Ammon's horn (tissue), 1 donor: ENCODE measurements around the gene ADCY3.

Source experiments
- DNase-seq: peaks from one replicate; pipeline ENCODE4 v3.0.0-alpha.2; 2016; ENCODE audit warnings: low spot score

The ADCY3 gene

DNA sequence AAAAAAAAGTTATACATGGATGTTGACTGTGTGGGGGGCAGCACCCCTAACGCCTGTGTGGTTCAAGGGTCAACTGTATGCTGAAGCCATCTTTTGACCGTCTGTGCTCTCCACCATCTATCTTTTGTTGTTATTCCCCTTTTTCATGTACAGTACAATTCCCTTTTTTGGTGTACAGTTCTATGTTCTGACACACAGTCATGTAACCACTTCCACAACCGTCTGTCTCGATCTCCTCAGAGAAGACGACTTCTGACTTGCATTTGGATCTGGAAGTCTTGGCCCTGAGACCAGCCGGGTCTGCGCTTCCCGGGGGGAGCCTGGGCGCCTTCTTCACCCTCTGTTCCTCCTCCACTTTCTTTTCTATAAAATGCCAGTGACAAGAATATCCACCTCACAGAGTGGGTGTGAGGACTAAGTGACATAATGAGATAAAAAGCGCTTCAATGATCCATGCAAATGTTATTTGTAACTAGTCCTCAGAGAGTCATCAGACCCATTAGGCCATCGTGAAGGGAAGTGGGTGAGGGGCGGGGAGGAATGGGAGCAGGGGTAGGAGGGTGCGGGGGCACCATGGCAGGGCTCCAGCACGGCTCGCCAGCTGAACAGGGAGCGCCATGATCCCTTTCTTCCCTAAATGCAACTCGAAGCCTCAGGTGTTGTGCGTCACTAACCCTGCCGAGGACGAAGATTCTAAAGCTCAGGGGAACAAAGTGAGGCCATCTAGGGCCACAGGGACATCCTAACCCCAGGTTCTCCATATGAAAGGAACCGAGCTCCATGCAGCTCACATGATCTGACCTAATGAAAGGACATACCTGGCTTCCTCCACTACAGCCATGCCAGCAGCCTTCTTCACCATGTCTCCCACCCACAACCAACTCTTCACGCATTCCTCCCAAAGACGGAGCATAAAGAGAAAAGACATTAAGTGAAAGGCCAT lies 16.6 kb downstream of the ADCY3 start:
- no peak for DNase-seq

DNA sequence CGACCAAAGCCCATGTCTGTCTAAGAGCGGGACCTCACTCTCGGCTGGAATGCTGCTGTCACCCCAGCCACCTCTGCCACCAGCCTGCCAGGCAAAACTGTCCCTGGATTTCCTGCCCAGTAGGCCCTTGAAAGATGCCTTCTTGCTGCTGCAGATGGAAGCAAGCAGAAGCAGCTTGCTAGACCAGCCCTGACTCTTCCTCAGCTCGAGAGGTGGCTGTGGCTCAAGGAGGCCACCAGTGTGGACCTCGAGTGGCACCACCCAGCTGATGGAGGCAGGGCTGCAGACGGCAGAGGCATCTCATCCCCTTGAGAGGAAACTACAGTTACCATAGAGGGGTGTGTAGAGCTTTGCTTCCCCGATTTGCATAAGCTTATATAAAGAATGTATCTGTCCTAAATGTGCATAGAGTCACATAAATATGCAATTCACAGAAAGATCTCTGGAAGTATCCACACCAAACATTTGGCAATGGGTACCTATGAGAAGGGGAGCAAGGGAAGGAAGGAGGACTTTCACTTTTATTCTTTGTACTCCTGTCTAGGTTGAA lies 20.6 kb downstream of the ADCY3 start:
- no peak for DNase-seq

DNA sequence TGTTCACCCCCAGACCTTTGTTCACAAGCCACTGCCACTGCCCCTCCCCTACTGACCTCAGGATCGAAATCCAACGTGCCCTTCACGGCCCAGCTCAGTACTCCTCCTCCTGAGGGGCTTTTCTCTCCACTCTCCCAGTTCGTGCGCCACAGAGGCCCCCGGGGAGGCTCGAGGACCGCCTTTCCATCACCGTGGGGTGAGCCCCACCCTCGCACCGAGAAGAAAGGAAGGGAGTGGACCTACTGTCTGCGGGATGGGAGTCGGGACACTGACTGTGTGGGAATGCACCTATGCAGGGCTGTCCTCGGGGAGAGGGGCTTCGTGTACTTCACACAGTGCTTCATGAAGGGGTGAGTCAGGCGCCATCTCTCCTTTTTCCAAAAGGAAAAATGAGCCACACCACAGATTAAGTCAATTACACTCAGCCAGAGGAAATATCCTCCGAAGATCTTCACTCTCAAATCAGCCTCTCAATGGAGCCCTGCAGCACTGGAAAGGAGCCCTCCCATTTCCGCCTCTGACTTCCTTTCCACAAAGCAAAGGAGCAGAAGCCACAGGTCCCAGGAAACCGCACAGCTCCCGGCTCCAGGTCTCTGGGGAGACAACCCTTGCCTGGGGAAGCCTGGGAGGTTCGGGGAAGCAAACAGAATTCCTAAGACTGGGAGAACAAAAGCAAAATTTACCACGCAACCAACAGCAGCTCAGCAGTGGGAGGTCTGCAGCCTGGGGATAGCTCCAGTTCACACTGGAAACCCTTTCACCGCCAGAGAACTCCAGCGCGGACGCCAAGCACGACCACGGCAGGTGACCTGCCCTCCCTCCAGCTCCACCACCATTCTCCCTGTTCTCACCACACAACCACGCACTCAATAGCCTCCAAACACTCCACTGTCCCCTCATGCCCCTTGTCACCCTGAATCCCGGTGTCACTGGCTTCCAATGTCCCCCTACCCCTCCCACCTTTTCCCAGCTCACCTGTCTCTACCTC lies 21.6 kb downstream of the ADCY3 start:
- no peak for DNase-seq

DNA sequence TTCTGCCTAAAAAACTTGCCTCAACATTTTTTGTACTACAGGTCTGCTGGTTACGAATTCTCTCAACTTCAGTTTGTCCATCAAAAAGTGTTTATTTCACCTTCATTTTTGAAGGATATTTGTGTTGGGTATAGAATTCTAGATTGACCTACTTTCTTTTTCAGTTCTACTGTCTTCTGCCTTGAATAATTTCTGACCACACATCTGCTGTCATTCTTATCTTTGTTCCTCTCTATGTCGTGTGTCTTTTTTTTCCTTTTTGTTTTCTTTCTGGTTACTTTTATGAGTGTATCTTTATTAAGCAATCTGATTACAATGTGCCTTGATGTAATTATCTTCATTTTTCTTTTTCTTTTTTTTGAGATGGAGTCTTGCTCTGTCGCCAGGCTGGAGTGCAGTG lies 25.3 kb downstream of the ADCY3 start:
- no peak for DNase-seq

DNA sequence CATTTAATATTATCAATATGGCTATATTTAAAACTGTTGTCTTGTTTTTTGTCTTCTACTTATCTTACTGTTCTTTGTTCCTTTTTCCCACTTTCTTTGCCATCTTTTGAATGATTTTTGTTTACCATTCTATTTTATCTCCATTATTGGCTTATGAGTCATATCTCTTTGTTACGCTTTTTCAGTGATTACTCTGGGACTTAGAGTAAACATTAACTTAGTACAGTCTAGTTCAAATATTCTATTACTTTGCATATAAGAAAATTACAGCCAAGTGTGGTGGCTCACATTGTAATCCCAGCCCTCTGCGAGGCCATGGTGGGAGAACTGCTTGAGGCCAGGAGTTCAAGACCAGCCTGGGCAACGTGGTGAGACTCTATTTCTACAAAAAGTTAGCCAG lies 26.1 kb downstream of the ADCY3 start:
- no peak for DNase-seq

DNA sequence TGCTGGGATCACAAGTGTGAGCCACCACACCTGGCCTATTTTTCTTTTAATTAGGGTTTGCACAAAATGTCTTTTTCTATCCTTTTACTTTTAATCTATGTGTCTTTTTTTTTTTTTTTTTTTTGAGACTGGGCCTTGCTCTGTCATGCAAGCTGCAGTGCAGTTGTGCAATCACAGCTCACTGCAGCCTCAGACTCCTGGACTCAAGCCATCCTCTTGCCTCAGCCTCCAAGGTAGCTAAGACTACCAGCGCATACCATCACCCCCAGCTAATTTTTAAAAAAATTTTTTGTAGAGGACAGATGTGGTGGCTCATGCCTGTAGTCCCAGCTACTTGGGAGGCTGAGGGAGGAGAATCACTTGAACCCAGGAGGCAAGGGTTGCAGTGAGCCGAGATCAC lies 27.1 kb downstream of the ADCY3 start:
- no peak for DNase-seq

DNA sequence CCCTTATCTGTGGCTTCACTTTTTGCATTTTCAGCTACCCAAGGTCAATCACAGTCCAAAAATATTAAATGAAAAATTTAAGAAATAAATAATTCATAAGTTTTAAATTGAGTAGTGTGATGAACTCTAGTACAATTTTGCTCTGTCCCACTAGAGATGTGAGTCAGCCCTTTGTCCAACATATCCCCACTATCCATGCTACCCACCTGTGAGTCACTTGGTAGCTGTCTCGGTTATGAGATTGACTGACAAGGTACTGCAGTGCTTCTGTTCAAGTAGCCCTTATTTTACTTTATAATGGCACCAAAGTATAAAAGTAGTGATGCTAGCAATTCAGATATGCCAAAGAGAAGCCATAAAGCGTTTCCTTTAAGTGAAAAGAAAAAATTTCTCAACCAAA lies 28.8 kb downstream of the ADCY3 start:
- DNase-seq, result no peak

DNA sequence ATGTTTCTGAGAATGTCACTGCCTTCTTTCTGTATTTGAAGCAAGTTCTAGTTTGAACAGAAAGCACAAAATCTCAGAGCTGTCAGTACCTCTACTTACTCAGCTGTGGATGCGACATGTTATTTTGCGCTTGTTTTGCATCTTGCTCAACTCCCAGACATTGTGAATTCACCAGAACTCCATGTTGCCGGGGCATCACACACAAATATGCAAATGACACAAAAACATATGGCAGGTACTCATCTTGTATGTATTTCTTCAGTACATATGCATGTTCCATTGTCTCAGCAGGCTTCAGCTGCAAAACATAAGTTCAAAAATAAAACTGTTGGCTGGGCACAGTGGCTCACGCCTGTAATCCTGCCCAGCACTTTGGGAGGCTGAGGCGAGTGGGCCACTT lies 30.8 kb downstream of the ADCY3 start:
- DNase-seq, result no peak

DNA sequence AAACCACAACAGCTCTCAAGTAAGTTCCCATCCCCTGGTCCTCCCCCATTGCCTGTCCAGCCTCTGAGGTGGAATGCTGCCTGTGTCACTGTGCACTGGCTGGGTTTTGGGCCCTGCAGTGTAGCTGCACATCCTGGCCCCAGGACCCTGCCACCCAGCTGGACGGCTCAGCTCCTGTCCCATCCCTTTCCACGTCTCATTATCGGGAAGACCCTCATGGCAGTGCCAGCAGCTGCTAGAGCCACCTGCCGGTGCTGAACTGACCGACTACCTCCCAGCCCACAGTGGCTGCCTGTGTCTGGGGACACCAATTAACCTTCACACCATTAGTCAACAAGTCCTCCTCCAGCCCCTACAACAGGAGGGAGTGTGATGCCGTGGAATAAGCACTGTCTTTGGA lies 31.9 kb downstream of the ADCY3 start:
- DNase-seq, result no peak

DNA sequence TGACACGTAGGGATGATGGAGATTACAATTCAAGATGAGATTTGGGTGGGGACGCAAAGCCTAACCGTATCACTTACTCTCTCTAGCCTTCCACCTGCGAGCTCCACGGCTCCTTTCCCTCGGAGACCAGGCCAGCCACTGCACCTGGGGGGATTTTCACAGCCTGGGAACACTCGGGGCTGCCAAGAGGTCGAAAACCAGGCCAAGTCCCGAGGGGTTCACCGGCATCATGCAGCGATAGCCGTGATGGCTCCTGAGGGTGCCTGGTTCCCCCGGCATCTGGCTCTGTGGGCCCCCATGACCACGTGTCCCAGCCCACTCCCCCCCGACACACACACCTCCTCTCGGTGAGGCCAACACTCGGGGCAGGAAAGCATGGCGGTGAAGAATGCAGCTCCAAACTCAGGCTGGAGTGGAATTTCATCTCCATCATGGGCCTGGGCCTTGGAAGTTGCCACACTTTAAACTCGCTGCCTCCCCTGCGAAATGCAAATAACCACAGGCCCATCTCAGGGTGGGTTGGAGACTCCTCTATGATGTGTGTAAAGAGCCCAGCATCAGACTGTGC lies 32.6 kb downstream of the ADCY3 start:
- DNase-seq, result no peak

DNA sequence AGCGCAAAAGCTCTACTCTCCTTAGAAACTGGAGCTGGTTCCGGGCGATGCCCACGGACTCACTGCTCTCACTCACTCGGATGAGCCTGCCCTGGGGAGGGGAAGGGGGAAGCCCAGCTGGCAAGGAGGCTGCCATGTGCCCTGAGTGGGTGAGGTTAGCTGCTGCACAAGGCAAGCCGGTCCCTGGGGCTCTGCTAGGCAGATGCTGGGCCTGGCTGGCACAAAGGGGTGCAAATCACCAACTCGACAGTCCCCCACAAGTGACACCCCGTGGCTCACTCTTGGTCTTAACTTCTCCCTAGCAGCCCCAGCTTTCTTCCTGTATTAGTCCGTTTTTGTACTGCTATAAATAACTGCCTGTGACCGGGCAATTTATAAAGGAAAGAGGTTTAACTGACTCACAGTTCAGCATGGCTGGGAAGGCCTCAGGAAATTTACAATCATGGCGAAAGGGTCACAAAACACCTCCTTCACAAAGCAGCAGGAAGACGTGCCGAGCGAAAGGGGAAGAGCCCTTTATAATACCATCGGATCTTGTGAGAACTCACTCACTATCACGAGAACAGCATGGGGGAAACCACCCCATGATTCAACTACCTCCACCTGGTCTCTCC lies 33.2 kb downstream of the ADCY3 start:
- DNase-seq, result peak; percentile 39

DNA sequence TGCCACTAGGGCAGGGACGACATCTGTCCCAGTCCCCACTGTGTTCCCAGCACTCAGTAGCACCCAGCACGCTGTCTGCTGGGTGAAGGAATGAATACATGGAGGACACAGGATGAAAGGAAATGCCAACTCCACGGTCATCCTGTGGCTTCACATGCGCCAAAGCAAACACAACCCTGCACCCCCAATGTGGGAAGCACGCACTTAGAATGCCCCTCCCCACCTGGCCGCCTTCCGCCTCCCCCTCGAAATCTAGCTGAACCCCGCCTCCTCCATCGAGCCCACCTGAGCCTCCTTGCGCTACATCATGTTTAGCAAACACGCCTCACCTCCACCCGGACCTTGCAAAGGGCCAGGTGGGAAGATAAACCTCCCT lies 33.9 kb downstream of the ADCY3 start:
- DNase-seq, result no peak

DNA sequence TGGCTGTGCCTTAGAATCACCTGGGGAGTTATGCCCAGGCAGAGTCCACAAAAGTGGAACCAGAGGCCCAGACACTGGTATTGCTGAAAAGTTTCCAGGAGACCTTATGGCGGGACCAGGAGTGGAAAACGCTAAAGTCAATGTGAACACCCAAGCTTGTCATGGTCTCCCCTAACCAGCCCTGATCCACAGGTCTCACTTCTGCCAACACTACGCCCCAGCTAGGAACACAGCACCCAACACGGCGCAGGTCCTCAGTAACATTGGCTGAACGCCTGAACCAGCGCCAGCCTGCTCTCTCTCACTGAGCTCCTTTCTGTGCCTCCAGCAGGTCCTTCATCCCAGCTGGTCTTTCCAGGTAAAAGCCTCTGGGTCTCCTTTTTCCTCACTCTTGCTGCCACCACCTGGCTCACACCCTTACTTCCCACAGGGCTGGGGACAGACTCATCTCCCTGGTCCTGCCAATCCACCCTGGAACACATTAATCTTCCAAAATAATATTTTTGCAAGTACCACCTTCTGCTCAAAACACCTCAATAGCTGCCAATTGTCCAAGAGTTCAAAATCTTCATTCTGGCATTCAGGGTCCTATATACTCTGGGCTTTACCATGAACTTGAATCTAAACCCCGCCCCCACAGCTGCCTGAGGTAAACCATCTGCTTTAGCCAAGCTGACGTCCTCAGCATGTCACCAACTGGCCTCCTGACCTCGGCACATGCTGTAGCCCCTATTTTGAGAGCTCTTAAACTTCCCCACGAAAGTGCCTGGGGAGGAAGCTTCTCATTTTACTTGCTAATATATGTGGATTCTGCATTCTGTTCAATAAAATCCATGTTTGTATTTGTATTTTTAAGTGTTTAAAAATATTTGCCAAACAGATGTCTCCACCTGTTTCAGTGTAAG lies 34.6 kb downstream of the ADCY3 start:
- DNase-seq, result no peak

DNA sequence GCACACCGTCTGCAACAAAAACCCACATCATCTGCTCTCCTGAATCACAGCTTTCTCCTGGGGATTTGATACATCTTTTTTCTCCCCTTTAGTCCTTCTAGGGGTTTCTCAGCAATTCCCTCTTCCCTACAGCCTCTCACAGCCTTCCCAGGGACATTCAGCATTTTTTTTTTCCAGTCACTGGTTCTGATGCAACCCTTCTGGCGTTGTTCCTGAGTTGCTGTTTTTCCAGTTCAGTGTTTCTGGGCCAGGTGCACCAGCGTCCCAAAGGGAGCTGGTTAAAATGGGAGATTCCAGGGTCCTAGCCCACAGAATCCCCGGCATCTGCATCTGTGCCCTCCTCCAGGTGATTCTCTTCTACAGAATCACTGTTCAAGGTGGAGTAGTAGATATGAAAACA lies 36.1 kb downstream of the ADCY3 start:
- DNase-seq, result no peak

DNA sequence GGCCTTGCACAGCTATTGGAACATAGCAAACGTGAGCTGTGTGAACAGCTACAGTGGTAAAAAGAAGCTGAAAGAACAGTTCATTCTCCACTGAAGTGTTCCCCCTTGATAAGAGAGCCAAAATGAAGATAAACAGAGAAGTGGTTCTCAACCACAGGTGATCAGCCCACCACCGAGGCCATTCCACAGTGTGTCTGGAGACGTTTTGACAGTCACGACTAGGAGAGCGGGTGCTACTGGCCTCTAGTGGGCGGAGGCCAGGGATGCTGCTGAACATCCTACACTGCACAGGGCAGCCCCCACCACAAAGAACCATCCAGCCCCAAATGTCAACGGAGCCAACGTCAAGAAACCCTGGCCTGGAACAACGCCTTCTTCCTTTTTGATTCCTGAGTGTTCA lies 38.4 kb downstream of the ADCY3 start:
- no peak for DNase-seq

DNA sequence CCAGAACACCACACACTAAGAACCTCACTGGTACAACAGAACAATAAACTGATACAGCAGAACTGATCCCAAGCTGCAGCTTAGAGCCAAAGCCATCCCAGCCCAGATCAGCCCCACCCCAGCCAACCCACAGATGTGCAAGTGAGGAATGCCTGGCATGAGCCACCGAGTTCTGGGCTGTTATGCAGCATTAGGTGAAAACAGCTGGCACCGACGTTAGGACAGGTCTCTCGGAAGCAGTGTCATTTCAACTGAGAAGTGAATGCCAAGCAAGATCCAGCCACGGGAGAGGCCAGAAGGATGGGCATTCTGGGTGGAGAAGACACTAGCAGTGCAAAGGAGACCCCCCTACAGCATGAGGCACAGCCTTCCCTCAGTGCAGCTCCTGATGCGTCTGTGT lies 38.9 kb downstream of the ADCY3 start:
- peak; percentile 75 for DNase-seq

DNA sequence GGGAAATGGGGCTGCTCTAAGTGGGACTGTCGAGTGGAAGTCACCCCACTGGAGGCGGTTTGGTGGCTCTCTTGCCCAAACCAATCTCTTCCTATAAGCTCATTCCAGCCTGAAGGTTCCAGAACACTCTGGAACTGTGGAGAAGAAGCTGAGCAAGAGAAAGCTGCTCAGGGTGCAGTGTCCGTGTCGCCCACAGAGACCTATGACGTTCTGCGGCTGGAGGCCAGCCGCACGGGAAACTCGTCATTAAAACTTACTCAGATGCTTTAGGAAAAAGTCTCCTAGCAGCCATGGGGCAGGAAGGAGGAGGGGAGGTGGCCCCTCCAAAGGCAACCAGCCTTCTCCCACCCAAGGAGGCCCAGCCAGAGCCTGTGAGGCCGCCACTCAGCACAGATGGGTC lies 41.7 kb downstream of the ADCY3 start:
- no peak for DNase-seq

DNA sequence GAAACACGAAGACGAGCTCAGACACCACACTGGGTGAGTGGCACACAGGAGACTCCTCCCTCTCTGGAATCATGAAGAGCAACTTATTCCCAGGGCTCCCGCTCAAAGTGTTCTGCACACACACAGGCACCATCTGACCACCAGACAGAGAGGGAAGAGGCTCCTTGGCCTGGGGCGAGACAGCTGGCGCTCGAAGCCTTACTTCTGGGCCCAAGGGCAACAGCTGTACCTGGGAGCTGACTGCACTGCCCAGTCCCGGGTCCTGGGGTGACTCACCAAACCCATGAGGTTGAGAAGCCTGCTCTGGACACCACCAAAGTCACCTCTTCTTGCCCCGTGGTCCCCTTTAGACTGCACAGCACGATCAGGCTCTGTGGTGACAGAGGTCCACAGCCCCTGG lies 42.4 kb downstream of the ADCY3 start:
- DNase-seq, result no peak

DNA sequence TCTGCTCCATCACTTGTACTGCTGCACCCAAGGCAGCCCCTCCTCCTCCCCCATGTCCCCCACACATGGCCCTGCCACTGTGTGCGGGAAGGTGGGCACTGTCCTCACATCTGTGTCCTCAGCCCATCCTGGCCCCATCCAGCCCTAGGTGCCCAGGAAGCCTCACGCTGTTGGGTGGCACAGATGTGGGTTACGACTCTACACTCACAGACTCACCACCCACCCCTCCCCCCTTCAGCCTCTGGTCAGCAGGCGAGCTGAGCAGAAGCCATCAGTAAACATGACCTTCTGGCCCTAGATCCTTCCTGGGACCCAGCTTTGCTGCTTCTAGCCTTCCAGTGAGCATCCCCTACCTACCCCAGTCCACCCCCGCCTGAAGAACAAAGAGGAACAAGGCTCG lies 43.0 kb downstream of the ADCY3 start:
- no peak for DNase-seq

DNA sequence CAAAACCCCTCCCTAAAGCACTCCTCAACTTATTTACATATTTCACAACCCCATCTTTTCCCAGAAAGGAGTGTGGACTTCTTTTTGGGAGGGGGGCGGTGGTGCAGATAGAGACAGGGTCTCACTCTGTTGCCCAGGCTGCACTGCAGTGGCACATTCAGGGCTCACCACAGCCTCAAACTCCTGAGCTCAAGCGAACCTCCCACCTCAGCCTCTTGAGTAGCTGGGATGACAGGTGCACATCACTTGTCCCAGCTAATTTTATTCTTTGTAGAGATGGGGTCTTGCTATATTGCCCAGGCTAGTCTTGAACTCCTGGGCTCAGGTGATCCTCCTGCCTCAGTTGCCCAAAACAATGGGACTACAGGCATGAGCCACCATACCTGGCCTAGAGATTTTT lies 44.1 kb downstream of the ADCY3 start:
- DNase-seq, result no peak

DNA sequence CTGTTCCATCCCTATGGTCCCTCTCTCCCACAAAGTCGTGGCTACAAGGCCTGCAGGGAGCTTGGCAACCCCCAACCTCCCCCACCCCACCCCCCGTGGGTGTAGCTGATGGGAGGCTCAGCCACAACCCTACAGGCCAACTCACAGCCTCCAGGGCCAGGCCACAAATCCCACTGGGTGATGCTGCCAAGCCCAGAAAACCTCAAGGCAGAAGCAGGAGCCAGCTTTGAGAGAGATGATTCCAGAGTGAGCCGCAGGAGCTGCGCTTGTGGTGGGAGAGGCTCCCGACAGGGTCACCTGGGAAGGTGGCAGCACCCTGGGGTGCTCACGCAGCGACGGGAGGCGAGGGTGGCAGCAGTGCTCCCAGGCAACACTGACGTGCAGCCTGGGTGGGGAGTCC lies 44.8 kb downstream of the ADCY3 start:
- no peak for DNase-seq
